ENCODE data around the gene UBAC2.

Gene UBAC2

DNA sequence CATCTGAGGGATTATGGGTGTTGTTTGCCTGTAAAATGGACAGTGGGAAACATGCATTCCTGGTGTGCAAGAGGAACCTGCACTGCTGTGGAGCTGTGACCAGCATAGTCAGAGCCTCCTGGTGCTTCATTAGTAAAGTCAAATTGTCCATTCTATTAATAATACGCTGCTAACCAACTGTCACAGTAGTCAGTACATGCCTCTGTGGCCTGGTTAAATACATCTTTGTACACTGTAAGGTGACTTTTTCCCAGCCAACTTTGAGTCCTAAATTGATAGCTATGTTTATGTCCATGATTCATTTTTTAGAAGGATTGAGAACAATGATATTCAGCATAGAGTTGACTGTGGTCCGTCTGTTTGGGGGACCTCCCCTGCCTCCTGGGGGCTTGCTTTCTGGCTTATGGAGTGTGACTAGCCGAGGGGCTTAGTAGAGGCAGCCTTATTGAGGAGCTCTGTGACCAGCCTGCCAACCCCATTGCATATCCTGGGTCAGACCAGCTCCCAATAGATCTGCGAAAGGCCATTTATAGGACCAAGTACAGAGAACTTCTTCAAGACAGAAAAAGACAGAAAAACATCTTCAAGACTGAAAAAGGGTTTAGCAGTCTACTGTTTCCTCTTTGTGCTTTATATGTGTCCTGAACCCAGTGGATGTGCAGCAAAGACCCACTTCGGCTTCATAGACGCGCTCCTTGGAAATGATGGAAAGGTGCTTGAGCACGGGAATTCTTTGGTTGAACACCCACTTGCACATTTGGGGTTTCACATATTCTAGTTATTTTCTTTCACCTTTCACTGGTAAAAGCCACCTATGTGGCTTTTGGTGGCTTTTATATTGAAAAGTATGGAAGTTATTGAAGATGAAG, 102.2 kb downstream of the UBAC2 start:
- H3K4me3 ChIP-seq (ENCODE audit: low read depth, low read length), result no peak overlapping the region
- H3K36me3 ChIP-seq (ENCODE audit: insufficient read depth, low read length), result no peaks in the 10 kb centered on the region
- peaks cover 11% of the 10 kb centered on the region for H3K4me1 ChIP-seq (ENCODE audit: control insufficient read depth, insufficient read depth, low read length, unreplicated experiment)
- no peak overlapping the region for H2AFZ ChIP-seq (ENCODE audit: low read length, unreplicated experiment)
- no peak overlapping the region for H3K27ac ChIP-seq (ENCODE audit: low read depth, low read length)
- no peaks in the 10 kb centered on the region for H3K27me3 ChIP-seq (ENCODE audit: insufficient read depth, low read length)
- H3K79me2 ChIP-seq (ENCODE audit: control insufficient read depth, insufficient read depth, low read length, unreplicated experiment), result no peaks in the 10 kb centered on the region

DNA sequence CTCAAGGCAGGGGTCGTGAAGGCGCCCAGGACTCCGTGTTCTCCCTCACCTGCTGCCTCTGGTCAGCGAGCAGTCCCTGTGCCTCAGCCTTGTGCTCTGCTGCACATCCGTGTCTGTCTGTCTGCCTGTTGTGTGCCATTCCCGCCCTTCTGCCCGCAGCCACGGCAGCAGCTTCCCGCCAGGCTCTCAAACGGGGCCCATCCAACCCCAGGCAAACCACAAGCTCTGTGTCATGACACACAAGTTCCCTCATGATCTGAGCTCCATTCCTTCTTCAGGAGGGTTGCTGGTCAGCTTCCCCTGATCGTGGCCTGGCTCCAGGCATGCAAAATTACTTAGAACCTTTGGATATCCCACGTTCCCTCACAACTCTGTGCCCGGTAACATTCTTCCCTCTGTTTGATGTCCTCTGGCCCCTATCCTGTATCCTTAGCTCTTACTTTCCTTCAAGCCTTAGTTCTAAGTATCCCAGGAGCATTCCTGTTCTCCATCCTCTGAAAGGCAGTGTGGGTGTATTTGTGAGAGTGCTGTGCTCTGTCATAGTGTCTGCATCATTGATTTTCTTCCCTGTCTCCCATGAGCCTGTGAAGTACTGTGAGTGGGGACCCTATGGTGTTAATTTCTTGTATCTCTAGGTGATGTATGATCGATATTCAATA, 103.3 kb downstream of the UBAC2 start:
- H2AFZ ChIP-seq (ENCODE audit: low read length, unreplicated experiment), result no peak overlapping the region

DNA sequence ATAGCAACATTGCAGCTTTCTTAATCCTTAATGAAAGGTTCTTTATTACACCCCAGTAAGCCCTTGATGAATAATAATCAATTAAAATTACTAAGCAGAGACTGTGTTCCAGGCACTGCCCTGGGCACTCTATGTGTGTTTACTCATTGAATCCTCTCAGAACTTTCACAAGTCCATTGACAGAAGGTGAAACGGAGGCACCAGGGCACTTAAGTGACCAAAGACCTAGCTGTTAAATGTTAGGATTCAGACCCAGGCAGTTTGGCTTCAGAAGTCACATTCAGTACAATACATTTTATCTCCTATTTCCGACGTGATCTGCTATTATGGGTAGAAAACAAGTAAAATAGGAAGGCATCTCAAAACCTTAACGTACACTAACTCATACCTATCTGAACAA, 103.9 kb downstream of the UBAC2 start:
- Histone ChIP-seq H3K79me2 (ENCODE audit: control insufficient read depth, insufficient read depth, low read length, unreplicated experiment) (no peaks in the 10 kb centered on the region), H2AFZ (ENCODE audit: low read length, unreplicated experiment) (no peak overlapping the region), H3K27ac (ENCODE audit: low read depth, low read length) (no peak overlapping the region), H3K4me1 (ENCODE audit: control insufficient read depth, insufficient read depth, low read length, unreplicated experiment) (peaks cover 22% of the 10 kb centered on the region), H3K36me3 (ENCODE audit: insufficient read depth, low read length) (no peaks in the 10 kb centered on the region), H3K4me3 (ENCODE audit: low read depth, low read length) (no peak overlapping the region), H3K27me3 (ENCODE audit: insufficient read depth, low read length) (no peaks in the 10 kb centered on the region)

More for the DNA sequence above, 103.3 kb downstream of the UBAC2 start:
- H3K4me1 ChIP-seq (ENCODE audit: control insufficient read depth, insufficient read depth, low read length, unreplicated experiment), result peaks cover 22% of the 10 kb centered on the region
- H3K27ac ChIP-seq (ENCODE audit: low read depth, low read length), result no peak overlapping the region
- H3K36me3 ChIP-seq (ENCODE audit: insufficient read depth, low read length), result no peaks in the 10 kb centered on the region
- H3K4me3 ChIP-seq (ENCODE audit: low read depth, low read length), result no peak overlapping the region
- H3K27me3 ChIP-seq (ENCODE audit: insufficient read depth, low read length), result no peaks in the 10 kb centered on the region
- no peaks in the 10 kb centered on the region for H3K79me2 ChIP-seq (ENCODE audit: control insufficient read depth, insufficient read depth, low read length, unreplicated experiment)

GRCh38 chr13:99305158-99305557, 104.5 kb downstream of the UBAC2 start:
- H3K27ac ChIP-seq (ENCODE audit: low read depth, low read length), result no peak overlapping the region
- no peak overlapping the region for H3K4me3 ChIP-seq (ENCODE audit: low read depth, low read length)
- H3K36me3 ChIP-seq (ENCODE audit: insufficient read depth, low read length), result no peaks in the 10 kb centered on the region
- no peaks in the 10 kb centered on the region for H3K79me2 ChIP-seq (ENCODE audit: control insufficient read depth, insufficient read depth, low read length, unreplicated experiment)
- no peak overlapping the region for H2AFZ ChIP-seq (ENCODE audit: low read length, unreplicated experiment)
- H3K27me3 ChIP-seq (ENCODE audit: insufficient read depth, low read length), result no peaks in the 10 kb centered on the region
- peaks cover 26% of the 10 kb centered on the region for H3K4me1 ChIP-seq (ENCODE audit: control insufficient read depth, insufficient read depth, low read length, unreplicated experiment)

DNA sequence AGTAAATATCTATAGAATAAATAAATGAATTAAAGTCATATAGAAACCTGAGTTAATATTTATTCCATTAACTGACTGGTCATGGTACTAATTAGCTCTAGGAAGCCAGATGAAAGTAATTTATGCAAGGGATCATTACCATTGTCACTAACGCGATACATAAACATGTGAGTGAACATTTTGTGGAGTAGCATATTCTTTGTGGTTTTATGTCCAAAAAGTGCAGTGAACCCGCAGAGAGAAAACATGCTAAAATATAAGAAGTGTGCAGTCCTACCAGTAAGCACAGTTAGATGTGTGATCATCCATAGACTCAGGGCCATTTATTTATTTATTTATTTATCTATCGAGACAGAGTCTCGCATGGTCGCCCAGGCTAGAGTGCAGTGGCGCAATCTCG, 104.9 kb downstream of the UBAC2 start:
- Histone ChIP-seq H2AFZ (ENCODE audit: low read length, unreplicated experiment) (no peak overlapping the region), H3K4me1 (ENCODE audit: control insufficient read depth, insufficient read depth, low read length, unreplicated experiment) (peaks cover 30% of the 10 kb centered on the region), H3K27ac (ENCODE audit: low read depth, low read length) (no peak overlapping the region), H3K36me3 (ENCODE audit: insufficient read depth, low read length) (no peaks in the 10 kb centered on the region), H3K79me2 (ENCODE audit: control insufficient read depth, insufficient read depth, low read length, unreplicated experiment) (no peaks in the 10 kb centered on the region), H3K27me3 (ENCODE audit: insufficient read depth, low read length) (no peaks in the 10 kb centered on the region), H3K4me3 (ENCODE audit: low read depth, low read length) (no peak overlapping the region)

- H2AFZ ChIP-seq (ENCODE audit: low read length, unreplicated experiment), result no peak within 1 kb of the TSS
- H3K27me3 ChIP-seq (ENCODE audit: insufficient read depth, low read length), result no peaks in the 10 kb centered on the region
- H3K27ac ChIP-seq (ENCODE audit: low read depth, low read length), result peak within 1 kb of the TSS; percentile 85
- 0 out of 2 replicates have a peak within 1 kb of the TSS, but pooled peaks have one; percentile 23 for H3K4me3 ChIP-seq (ENCODE audit: low read depth, low read length)
- H3K4me1 ChIP-seq (ENCODE audit: control insufficient read depth, insufficient read depth, low read length, unreplicated experiment), result peaks cover 46% of the 10 kb centered on the region
- no peaks in the 10 kb centered on the region for H3K36me3 ChIP-seq (ENCODE audit: insufficient read depth, low read length)
- no peaks in the 10 kb centered on the region for H3K79me2 ChIP-seq (ENCODE audit: control insufficient read depth, insufficient read depth, low read length, unreplicated experiment)
Measured at GRCh38 chr13:99307247-99307646, 106.6 kb downstream of the UBAC2 start, which contains the start of gene GPR183. TSS of gene GPR183 (minus strand) at chr13:99307399. CDS start at chr13:99296145, 11,254 bp downstream.

DNA sequence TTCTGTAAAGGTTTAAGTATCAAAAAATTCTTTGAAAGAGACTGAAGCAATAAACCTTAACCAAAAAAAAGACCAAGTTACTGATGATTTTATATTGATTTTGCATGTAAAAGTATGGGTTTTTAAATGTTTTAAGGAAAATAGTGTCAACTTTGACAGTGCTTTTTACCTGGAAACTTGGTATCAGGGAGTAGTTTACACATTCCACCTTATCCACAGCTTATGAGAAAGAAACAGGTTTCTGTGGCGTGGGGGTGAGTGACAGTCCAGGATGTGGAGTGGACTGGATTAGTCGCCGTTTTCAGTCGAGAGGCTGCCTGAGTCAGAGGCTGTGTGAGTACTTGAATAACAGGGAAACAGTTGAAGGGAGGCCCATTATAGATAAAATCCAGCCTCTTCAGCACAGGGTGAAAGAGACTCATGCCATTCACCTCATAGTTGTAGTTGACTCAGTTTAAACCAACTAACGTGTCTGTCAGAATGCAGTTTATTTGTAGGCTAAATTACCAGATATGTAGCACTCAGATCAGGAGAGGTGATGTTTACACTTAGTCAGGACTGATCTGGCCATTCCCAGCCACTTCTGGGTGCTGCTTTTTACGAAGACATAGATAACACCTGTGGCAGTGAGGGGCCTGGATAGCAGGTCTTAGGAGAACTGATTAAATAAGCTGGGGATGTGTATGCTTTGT, 107.1 kb downstream of the UBAC2 start:
- Histone ChIP-seq H3K36me3 (ENCODE audit: insufficient read depth, low read length) (no peaks in the 10 kb centered on the region), H2AFZ (ENCODE audit: low read length, unreplicated experiment) (no peak overlapping the region), H3K4me3 (ENCODE audit: low read depth, low read length) (0 out of 2 replicates have a peak overlapping the region, but pooled peaks have one; percentile 23), H3K27me3 (ENCODE audit: insufficient read depth, low read length) (no peaks in the 10 kb centered on the region), H3K4me1 (ENCODE audit: control insufficient read depth, insufficient read depth, low read length, unreplicated experiment) (peaks cover 50% of the 10 kb centered on the region), H3K79me2 (ENCODE audit: control insufficient read depth, insufficient read depth, low read length, unreplicated experiment) (no peaks in the 10 kb centered on the region), H3K27ac (ENCODE audit: low read depth, low read length) (peak overlapping the region; percentile 85)

- Histone ChIP-seq H3K4me1 (ENCODE audit: control insufficient read depth, insufficient read depth, low read length, unreplicated experiment) (peaks cover 57% of the 10 kb centered on the region), H3K27me3 (ENCODE audit: insufficient read depth, low read length) (no peaks in the 10 kb centered on the region), H3K27ac (ENCODE audit: low read depth, low read length) (peak overlapping the region; percentile 85), H3K36me3 (ENCODE audit: insufficient read depth, low read length) (no peaks in the 10 kb centered on the region), H3K79me2 (ENCODE audit: control insufficient read depth, insufficient read depth, low read length, unreplicated experiment) (peaks cover 2% of the 10 kb centered on the region), H3K4me3 (ENCODE audit: low read depth, low read length) (0 out of 2 replicates have a peak overlapping the region, but pooled peaks have one; percentile 23), H2AFZ (ENCODE audit: low read length, unreplicated experiment) (no peak overlapping the region)
Measured at GRCh38 chr13:99308471-99309087, 107.9 kb downstream of the UBAC2 start.

DNA sequence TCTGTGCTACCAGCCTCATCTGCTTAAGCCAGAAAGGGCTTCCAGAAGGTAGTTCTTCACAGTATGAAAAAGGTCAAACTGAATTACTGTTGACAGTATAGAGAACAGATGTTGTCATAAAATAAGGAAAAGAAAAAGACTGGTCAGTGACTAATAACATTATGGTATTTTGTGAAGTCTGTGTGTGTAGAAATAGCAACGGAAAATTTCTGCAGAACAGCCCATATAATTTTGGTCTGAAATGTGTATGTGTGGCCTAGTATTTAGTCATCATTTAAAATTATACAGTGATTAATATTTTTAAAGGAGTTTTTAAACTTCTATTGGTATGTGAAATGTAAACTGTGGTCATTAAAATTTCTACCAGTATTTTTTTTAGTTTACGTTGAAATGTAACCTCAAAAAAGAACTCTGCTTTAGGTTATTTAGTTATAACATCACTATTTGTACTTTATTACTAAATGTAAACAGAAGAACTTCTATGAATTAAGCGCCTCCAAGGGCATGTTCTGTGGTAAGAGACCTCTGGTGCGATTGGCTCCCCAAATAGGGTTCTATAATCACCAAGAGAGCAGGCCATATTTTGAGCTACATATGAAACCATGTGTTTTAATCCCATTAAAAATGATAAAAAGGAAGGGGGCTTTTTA, 109.9 kb downstream of the UBAC2 start:
- no peak overlapping the region for H3K4me3 ChIP-seq (ENCODE audit: low read depth, low read length)
- no peaks in the 10 kb centered on the region for H3K27me3 ChIP-seq (ENCODE audit: insufficient read depth, low read length)
- peaks cover 75% of the 10 kb centered on the region for H3K4me1 ChIP-seq (ENCODE audit: control insufficient read depth, insufficient read depth, low read length, unreplicated experiment)
- H3K27ac ChIP-seq (ENCODE audit: low read depth, low read length), result peak overlapping the region; percentile 91
- H3K36me3 ChIP-seq (ENCODE audit: insufficient read depth, low read length), result peaks cover 3% of the 10 kb centered on the region; the same call in 1 of the 2 replicates
- H3K79me2 ChIP-seq (ENCODE audit: control insufficient read depth, insufficient read depth, low read length, unreplicated experiment), result peaks cover 3% of the 10 kb centered on the region
- H2AFZ ChIP-seq (ENCODE audit: low read length, unreplicated experiment), result no peak overlapping the region

GRCh38 chr13:99311137-99311536, 110.5 kb downstream of the UBAC2 start:
- peaks cover 76% of the 10 kb centered on the region for H3K4me1 ChIP-seq (ENCODE audit: control insufficient read depth, insufficient read depth, low read length, unreplicated experiment)
- H3K79me2 ChIP-seq (ENCODE audit: control insufficient read depth, insufficient read depth, low read length, unreplicated experiment), result peaks cover 3% of the 10 kb centered on the region
- no peak overlapping the region for H3K4me3 ChIP-seq (ENCODE audit: low read depth, low read length)
- H3K27ac ChIP-seq (ENCODE audit: low read depth, low read length), result peak overlapping the region; percentile 91
- peaks cover 3% of the 10 kb centered on the region; the same call in 1 of the 2 replicates for H3K36me3 ChIP-seq (ENCODE audit: insufficient read depth, low read length)
- H3K27me3 ChIP-seq (ENCODE audit: insufficient read depth, low read length), result no peaks in the 10 kb centered on the region
- no peak overlapping the region for H2AFZ ChIP-seq (ENCODE audit: low read length, unreplicated experiment)
